AG04449 (cell line): Measurements from ENCODE around the gene POU3F1.

Experiments
- CTCF ChIA-PET: fragments of 350-600 bp; formaldehyde crosslinking; extraction: SDS; loops from one replicate; lab custom pipeline; 2021; ENCODE audit warnings: antibody characterized with exemption; lab: Yijun Ruan, JAX
- POLR2A ChIA-PET: fragments of 400-600, 350-600 bp; formaldehyde crosslinking; extraction: SDS; loops from one replicate; lab custom pipeline; 2020; ENCODE audit warnings: antibody characterized with exemption, inconsistent platforms; lab: Yijun Ruan, JAX
- DNase-seq: peaks from one replicate; pipeline ENCODE4 v3.0.0-alpha.2; 2010; ENCODE audit warnings: low read depth, low spot score
- H3K4me3 ChIP-seq: 2 replicates; pipeline ENCODE4 v1.5.1; 2011; ENCODE audit warnings: low read depth, mild to moderate bottlenecking, control low read depth, low read length
- CTCF ChIP-seq: IDR thresholded peaks from one replicate; pipeline ENCODE4 v1.5.1; 2011; ENCODE audit warnings: mild to moderate bottlenecking, moderate library complexity, low read length, control low read depth, inconsistent platforms; ENCODE audit not compliant: insufficient read depth; ENCODE audit errors: missing control alignments

The POU3F1 gene

GRCh38 chr1:38084700-38085099, 38.1 kb upstream of the POU3F1 start:
- no peak for DNase-seq
- POLR2A ChIA-PET: no interaction called here
- TF ChIP-seq CTCF: no peak
- CTCF ChIA-PET: interaction anchor here (2.4 kb wide), 1 partner anchor 13 kb away, joined by 7 read pairs; no protein-coding TSS in a partner anchor
- H3K4me3 ChIP-seq: no peak overlapping the region

GRCh38 chr1:38084113-38084512, 37.5 kb upstream of the POU3F1 start:
- no peak for DNase-seq
- TF ChIP-seq CTCF: no peak
- CTCF ChIA-PET: interaction anchor here (2.3 to 2.4 kb wide), 2 partner anchors 11 to 12 kb away, joined by 7 read pairs; no protein-coding TSS in a partner anchor
- POLR2A ChIA-PET: no interaction called here
- no peak overlapping the region for H3K4me3 ChIP-seq

GRCh38 chr1:38083541-38083940, 36.9 kb upstream of the POU3F1 start:
- ChIA-PET CTCF (interaction anchor here (2.3 kb wide), 1 partner anchor 11 kb away, joined by 7 read pairs; no protein-coding TSS in a partner anchor), POLR2A (no interaction called here)
- no peak for DNase-seq
- H3K4me3 ChIP-seq: no peak overlapping the region
- no peak for TF ChIP-seq CTCF

- POLR2A ChIA-PET: no interaction called here
- H3K4me3 ChIP-seq: no peak overlapping the region
- CTCF ChIA-PET: interaction anchor here (2.3 kb wide), 1 partner anchor 10 kb away, joined by 7 read pairs; no protein-coding TSS in a partner anchor
- no peak for DNase-seq
- TF ChIP-seq CTCF: no peak
Observed at GRCh38 chr1:38082769-38083263, 36.2 kb upstream of the POU3F1 start.

- ChIA-PET CTCF (no interaction called here), POLR2A (no interaction called here)
- no peak for DNase-seq
- H3K4me3 ChIP-seq: no peak overlapping the region
- TF ChIP-seq CTCF: no peak
Observed at GRCh38 chr1:38079019-38079418, 32.4 kb upstream of the POU3F1 start.

GRCh38 chr1:38077523-38078147, 31.0 kb upstream of the POU3F1 start:
- no peak for TF ChIP-seq CTCF
- no peak for DNase-seq
- ChIA-PET CTCF (no interaction called here), POLR2A (no interaction called here)
- no peak overlapping the region for H3K4me3 ChIP-seq
